GM12878 (cell line): ENCODE results near the gene RPL3. TPM values are rescaled to one million over a fixed set of nuclear protein-coding genes. Genes with fewer than 3 reads are reported as not detected.

Experiments
- ATAC-seq: fragments of 200-7000 bp; cut with Tn5 transposase; 3 replicates; pipeline ENCODE4 v1.9.1; 2020; ENCODE audit warnings: mild to moderate bottlenecking, moderate library complexity
- BruUV-seq: library from RNA; stranded (reverse); fragments of 400-500 nt; replicated peaks from 2 replicates; lab custom pipeline; 2021; lab: Mats Ljungman, UMichigan
- CTCF ChIA-PET: fragments of 300-600 bp; sonication (Branson Sonifier 250); formaldehyde crosslinking; extraction: SDS; loops from one replicate; lab custom pipeline; 2021; ENCODE audit warnings: inconsistent platforms; lab: Yijun Ruan, JAX
- POLR2A ChIA-PET: fragments of 350-600 bp; formaldehyde crosslinking; extraction: SDS; loops from one replicate; lab custom pipeline; 2021; ENCODE audit warnings: inconsistent platforms; lab: Charles Lee
- RAD21 ChIA-PET: fragments of 300-600 bp; sonication (Branson Sonifier 250); formaldehyde crosslinking; loops from one replicate; lab custom pipeline; 2023; ENCODE audit warnings: antibody characterized with exemption; ENCODE audit not compliant: unreplicated experiment; lab: Charles Lee
- SMC1A ChIA-PET: fragments of 300-600 bp; sonication (Branson Sonifier 250); formaldehyde crosslinking; loops from one replicate; lab custom pipeline; 2023; ENCODE audit not compliant: unreplicated experiment, uncharacterized antibody; lab: Charles Lee
- DNase-seq: peaks from one replicate; pipeline ENCODE4 v3.0.0-alpha.2; 2011; ENCODE audit warnings: low read depth, low spot score
- FAIRE-seq: peaks from 3 replicates; lab custom pipeline; 2011; peaks lifted over from hg19 to GRCh38; lab: Jason Lieb, UNC
- H2AFZ ChIP-seq: 2 replicates; pipeline ENCODE4 v1.6.0; 2011; ENCODE audit warnings: low read depth, low read length, control low read depth; ENCODE audit not compliant: control insufficient read depth
- H3K27ac ChIP-seq: 2 replicates; pipeline ENCODE4 v1.5.1; 2011; ENCODE audit warnings: control low read depth; ENCODE audit not compliant: control insufficient read depth, insufficient read depth
- H3K27me3 ChIP-seq, 2 experiments: replicated peaks in 1 of 2; 2 replicates each; pipeline versions ENCODE4 v1.6.0 to v1.6.1; 2011; ENCODE audit warnings: low read length in 1 of 2; ENCODE audit not compliant: control insufficient read depth in 2 of 2, insufficient read depth in 2 of 2
- H3K36me3 ChIP-seq, 2 experiments: 2 replicates each; pipeline ENCODE4 v1.5.1; 2011; ENCODE audit warnings: low read length in 1 of 2; ENCODE audit not compliant: control insufficient read depth in 2 of 2, insufficient read depth in 2 of 2
- H3K4me1 ChIP-seq: 2 replicates; pipeline ENCODE4 v1.6.1; 2011; ENCODE audit warnings: mild to moderate bottlenecking, low read length, moderate library complexity, mixed read lengths; ENCODE audit not compliant: control insufficient read depth, insufficient read depth
- H3K4me2 ChIP-seq: 2 replicates; pipeline ENCODE4 v1.6.0; 2011; ENCODE audit warnings: control low read depth; ENCODE audit not compliant: control insufficient read depth, insufficient read depth
- H3K4me3 ChIP-seq: fragments of 200-600 bp; sonication (generic); 2 replicates; pipeline ENCODE4 v1.5.1; 2016
- H3K79me2 ChIP-seq: 2 replicates; pipeline ENCODE4 v1.6.0; 2011; ENCODE audit warnings: low read length; ENCODE audit not compliant: control insufficient read depth, insufficient read depth
- H3K9ac ChIP-seq: 2 replicates; pipeline ENCODE4 v1.8.0; 2011; ENCODE audit warnings: low read length, control low read depth, mixed read lengths; ENCODE audit not compliant: control insufficient read depth, insufficient read depth
- H3K9me3 ChIP-seq: replicated peaks from 3 replicates; pipeline ENCODE4 v1.5.1; 2011; ENCODE audit warnings: mild to moderate bottlenecking, low read length; ENCODE audit not compliant: control insufficient read depth, insufficient read depth
- H4K20me1 ChIP-seq: 2 replicates; pipeline ENCODE4 v1.6.0; 2011; ENCODE audit not compliant: control insufficient read depth, insufficient read depth
- BHLHE40 ChIP-seq, 2 experiments: fragments of 450-650 bp in 1 of 2; IDR thresholded peaks; 2 replicates each; pipeline ENCODE4 v1.6.1; 2011 to 2017; ENCODE audit warnings: low read depth in 2 of 2, borderline replicate concordance in 1 of 2, improper control_type of control experiment in 1 of 2, low read length in 1 of 2, mild to moderate bottlenecking in 1 of 2
- CBX3 ChIP-seq: fragments of 200-600 bp; sonication (generic); IDR thresholded peaks from 2 replicates; pipeline ENCODE4 v1.6.1; 2016; ENCODE audit warnings: low read depth, borderline replicate concordance
- CREM ChIP-seq: IDR thresholded peaks from 2 replicates; pipeline ENCODE4 v1.6.1; 2014; ENCODE audit warnings: antibody characterized with exemption, low read depth
- CTCF ChIP-seq, 3 experiments: IDR thresholded peaks in 2 of 3; conservative IDR thresholded peaks in 1 of 3; 2 replicates each; pipeline ENCODE4 v1.5.1; 2011; ENCODE audit warnings: low read depth in 3 of 3, low read length in 3 of 3, mild to moderate bottlenecking in 3 of 3, control low read depth in 2 of 3, moderate library complexity in 2 of 3, inconsistent platforms in 1 of 3, mixed read lengths in 1 of 3; ENCODE audit not compliant: control insufficient read depth in 2 of 3, insufficient read depth in 1 of 3; ENCODE audit errors: extremely low read depth in 1 of 3
- DPF2 ChIP-seq: fragments of 450-650 bp; IDR thresholded peaks from 2 replicates; pipeline ENCODE4 v1.6.1; 2017; ENCODE audit warnings: mild to moderate bottlenecking
- EED ChIP-seq: sonication (generic); IDR thresholded peaks from 2 replicates; pipeline ENCODE4 v1.6.1; 2016; ENCODE audit warnings: antibody characterized with exemption, low read depth
- ZNF207 ChIP-seq: fragments of 450-650 bp; IDR thresholded peaks from 2 replicates; pipeline ENCODE4 v1.6.1; 2014; ENCODE audit warnings: antibody characterized with exemption, mild to moderate bottlenecking, borderline replicate concordance
- WGBS: methylation state at CpG from one replicate; pipeline ENCODE4 v1.1.6; 2016; ENCODE audit warnings: low lambda C conversion rate; ENCODE audit not compliant: insufficient replicate concordance, insufficient coverage; ENCODE audit errors: missing lambda C conversion rate; 5-methylcytosine and 5-hydroxymethylcytosine counted together
- in situ Hi-C: fragments of 300-500 bp; cut with MboI; formaldehyde crosslinking; loops from 9 replicates; pipeline ENCODE4 v1.14.3; 2018; ENCODE audit warnings: mixed read lengths
- intact Hi-C: fragments of 100-400 bp; cut with micrococcal nuclease; formaldehyde crosslinking; loops from one replicate; pipeline ENCODE4 v1.14.2; 2022; ENCODE audit not compliant: unreplicated experiment
- polyA plus RNA-seq, 11 experiments: library from polyadenylated mRNA; depleted of rRNA in 4 of 11; unstranded in 6 of 11; stranded (reverse) in 5 of 11; fragments of >200 nt; fragmentation: Nextera tagmentation in 4 of 11; fragmentation: Illumina TruSeq in 1 of 11; extraction: Ambion mirVana in 4 of 11; extraction: Trizol in 1 of 11; gene quantifications; 1 replicate in 1 of 11; 2 replicates in 10 of 11; pipeline versions ENCODE4 v1.2.1 to v1.2.3, GENCODE V29; 2011 to 2016; ENCODE audit warnings: inconsistent platforms in 2 of 11, missing spikeins in 2 of 11, low read depth in 1 of 11
- total RNA-seq, 4 experiments: library from RNA; depleted of rRNA in 3 of 4; stranded (reverse); fragments of >200 nt in 3 of 4; fragmentation: Illumina TruSeq in 1 of 4; extraction: Trizol in 1 of 4; gene quantifications; 2 replicates each; pipeline versions ENCODE4 v1.2.1 to v1.2.3, GENCODE V29; 2013 to 2021

The RPL3 gene
- total and polyA plus RNA-seq, 10 of the 15 experiments (the other 5 are each of a cell fraction or from before 2014, with no cell fraction given): 1,534 to 6,791 (median 3,992) TPM

- H3K9ac ChIP-seq: no peak overlapping the region
- H2AFZ ChIP-seq: no peak overlapping the region
- H3K79me2 ChIP-seq: no peaks in the 10 kb centered on the region
- H3K4me2 ChIP-seq: no peak overlapping the region
- no peak for FAIRE-seq
- POLR2A ChIA-PET: interaction anchor here (0.5 kb wide), 1 partner anchor 85 kb away, joined by 3 read pairs; no protein-coding TSS in a partner anchor
- no peak overlapping the region for H3K4me3 ChIP-seq
- CTCF ChIA-PET: interaction anchor here (0.8 to 1.7 kb wide), 4 partner anchors 9 to 119 kb away, joined by 3 to 6 read pairs (median 4); no protein-coding TSS in a partner anchor
- DNase-seq: no peak
- in situ Hi-C loops: no loop called here
- H3K36me3 ChIP-seq: no peaks in the 10 kb centered on the region
- intact Hi-C loops: no loop called here
- peaks cover 11% of the 10 kb centered on the region for H3K4me1 ChIP-seq
- H4K20me1 ChIP-seq: no peaks in the 10 kb centered on the region
- no TSS peak for BruUV-seq
- SMC1A ChIA-PET: interaction anchor here (1.2 kb wide), 1 partner anchor 9 kb away, joined by 3 read pairs; no protein-coding TSS in a partner anchor
- H3K27ac ChIP-seq: no peak overlapping the region
- no peaks in the 10 kb centered on the region for H3K9me3 ChIP-seq
- peak; percentile 80 for ATAC-seq
- WGBS: 49% methylated on average over 17 of the region's 17 CpGs
- RAD21 ChIA-PET: interaction anchor here (1.3 kb wide), 1 partner anchor 120 kb away, joined by 8 read pairs; no protein-coding TSS in a partner anchor
- no peaks in the 10 kb centered on the region for H3K27me3 ChIP-seq
- TF ChIP-seq CBX3 (no peak), EED (0 out of 2 replicates have a peak, but pooled peaks have one; percentile 6)
These were observed 28.7 kb downstream of the RPL3 start for GRCh38 chr22:39290724-39291161.

- Histone ChIP-seq H3K36me3 (no peaks in the 10 kb centered on the region), H2AFZ (no peak overlapping the region), H4K20me1 (no peaks in the 10 kb centered on the region), H3K27ac (no peak overlapping the region), H3K4me2 (no peak overlapping the region), H3K27me3 (no peaks in the 10 kb centered on the region), H3K4me1 (peaks cover 11% of the 10 kb centered on the region), H3K9me3 (no peaks in the 10 kb centered on the region; the same call in 2 of the 3 replicates), H3K4me3 (no peak overlapping the region), H3K9ac (no peak overlapping the region), H3K79me2 (no peaks in the 10 kb centered on the region)
- CTCF ChIA-PET: interaction anchor here (1.3 to 1.7 kb wide), 3 partner anchors 10 to 119 kb away, joined by 3 to 6 read pairs (median 4); no protein-coding TSS in a partner anchor
- intact Hi-C loops (no loop called here), in situ Hi-C loops (no loop called here)
- no peak; the same call in 2 of the 3 replicates for ATAC-seq
- no peak for DNase-seq
- RAD21 ChIA-PET: no interaction called here
- WGBS: 62% methylated on average over 16 of the region's 16 CpGs
- POLR2A ChIA-PET: interaction anchor here (0.5 kb wide), 1 partner anchor 84 kb away, joined by 3 read pairs; no protein-coding TSS in a partner anchor
- SMC1A ChIA-PET: interaction anchor here (1.2 kb wide), 1 partner anchor 9 kb away, joined by 3 read pairs; no protein-coding TSS in a partner anchor
- no peak for TF ChIP-seq CTCF (IDR thresholded peaks at IDR 0.05 in 2 of 3, conservative IDR thresholded peaks at IDR 0.05 in 1 of 3; ENCODE audit: control insufficient read depth in 2 of 3, extremely low read depth in 1 of 3, insufficient read depth in 1 of 3, low read depth in 3 of 3, low read length in 3 of 3)
- TF ChIP-seq DPF2: peak; percentile 45; the same call in 1 of the 2 replicates
- no peak for TF ChIP-seq BHLHE40 (IDR thresholded peaks at IDR 0.05; ENCODE audit: borderline replicate concordance in 1 of 2, low read depth in 2 of 2, low read length in 1 of 2)
- no peak for TF ChIP-seq ZNF207
- no peak for TF ChIP-seq CREM
- FAIRE-seq: no peak
- BruUV-seq: no TSS peak
These were observed 29.3 kb downstream of the RPL3 start for GRCh38 chr22:39289975-39290720.
